HepG2 (cell line): ENCODE data around the gene DUS3L. TPM values are rescaled to one million over a fixed set of nuclear protein-coding genes. Genes with fewer than 3 reads are reported as not detected.
A peak's percentile ranks its signal among the peaks of the same experiment; 100 is the strongest.

Source experiments
- ADNP ChIP-seq: sonication (generic); formaldehyde crosslinking; IDR thresholded peaks from 2 replicates; pipeline ENCODE4 v1.4.0; 2020; ENCODE audit warnings: missing genetic modification reagents
- CBX1 ChIP-seq: IDR thresholded peaks from one replicate; pipeline ENCODE4 v1.6.1; 2016; ENCODE audit warnings: antibody characterized with exemption, low read depth
- HNRNPUL1 ChIP-seq: fragments of 200-400 bp; formaldehyde crosslinking; IDR thresholded peaks from 2 replicates; pipeline ENCODE4 v1.6.1; 2017; ENCODE audit warnings: low read depth, mild to moderate bottlenecking, low read length, moderate library complexity
- KMT2B ChIP-seq: IDR thresholded peaks from 2 replicates; pipeline ENCODE4 v1.6.1; 2016; ENCODE audit warnings: missing genetic modification reagents, missing compliant biosample characterization
- MIXL1 ChIP-seq: IDR thresholded peaks from 2 replicates; pipeline ENCODE4 v1.6.1; 2016
- NFIB ChIP-seq: sonication (generic); formaldehyde crosslinking; IDR thresholded peaks from 2 replicates; pipeline ENCODE4 v1.9.0; 2021; ENCODE audit warnings: missing genetic modification reagents, mild to moderate bottlenecking, borderline replicate concordance
- POGZ ChIP-seq: sonication (generic); formaldehyde crosslinking; IDR thresholded peaks from 2 replicates; pipeline ENCODE4 v1.4.0; 2020; ENCODE audit warnings: mild to moderate bottlenecking, missing genetic modification reagents
- REPIN1 ChIP-seq: sonication (generic); formaldehyde crosslinking; IDR thresholded peaks from 2 replicates; pipeline ENCODE4 v1.8.0; 2022; ENCODE audit warnings: missing genetic modification reagents, low read depth, mild to moderate bottlenecking, borderline replicate concordance
- RFX5 ChIP-seq: IDR thresholded peaks from 2 replicates; pipeline ENCODE4 v1.6.1; 2011; ENCODE audit warnings: low read depth, low read length, improper control_type of control experiment
- RXRA ChIP-seq: sonication (generic); formaldehyde crosslinking; IDR thresholded peaks from 2 replicates; pipeline ENCODE4 v1.5.1; 2020; ENCODE audit warnings: missing genetic modification reagents
- SIN3A ChIP-seq: IDR thresholded peaks from 2 replicates; pipeline ENCODE4 v1.6.1; 2011; ENCODE audit warnings: low read depth, mild to moderate bottlenecking, control low read depth, low read length, borderline replicate concordance
- SRSF9 ChIP-seq: fragments of 200-400 bp; formaldehyde crosslinking; IDR thresholded peaks from 2 replicates; pipeline ENCODE4 v1.6.1; 2018; ENCODE audit warnings: borderline replicate concordance, mild to moderate bottlenecking, low read depth, low read length; ENCODE audit not compliant: insufficient read depth, poor library complexity, severe bottlenecking
- SSRP1 ChIP-seq: IDR thresholded peaks from 2 replicates; pipeline ENCODE4 v1.6.1; 2016; ENCODE audit warnings: control low read depth
- TBX2 ChIP-seq: sonication (generic); formaldehyde crosslinking; IDR thresholded peaks from 2 replicates; pipeline ENCODE4 v1.5.0; 2020; ENCODE audit warnings: missing genetic modification reagents, mild to moderate bottlenecking, borderline replicate concordance
- TBX3 ChIP-seq: fragments of 450-650 bp; IDR thresholded peaks from 2 replicates; pipeline ENCODE4 v1.6.1; 2017; ENCODE audit warnings: antibody characterized with exemption, mild to moderate bottlenecking, inconsistent platforms, borderline replicate concordance
- ZFP62 ChIP-seq: sonication (generic); formaldehyde crosslinking; IDR thresholded peaks from 2 replicates; pipeline ENCODE4 v1.4.0; 2020; ENCODE audit warnings: missing genetic modification reagents
- ZNF451 ChIP-seq: sonication (generic); formaldehyde crosslinking; IDR thresholded peaks from 2 replicates; pipeline ENCODE4 v1.5.0; 2020; ENCODE audit warnings: mild to moderate bottlenecking, missing genetic modification reagents
- ZNF547 ChIP-seq: sonication (generic); formaldehyde crosslinking; IDR thresholded peaks from 2 replicates; pipeline ENCODE4 v1.5.1; 2020; ENCODE audit warnings: mild to moderate bottlenecking, missing genetic modification reagents
- ZNF564 ChIP-seq: sonication (generic); formaldehyde crosslinking; IDR thresholded peaks from 2 replicates; pipeline ENCODE4 v1.8.1; 2023; ENCODE audit warnings: mild to moderate bottlenecking, missing genetic modification reagents
- ZNF572 ChIP-seq: sonication (generic); formaldehyde crosslinking; IDR thresholded peaks from 2 replicates; pipeline ENCODE4 v1.5.1; 2020; ENCODE audit warnings: mild to moderate bottlenecking, missing genetic modification reagents
- ZNF598 ChIP-seq: sonication (generic); formaldehyde crosslinking; IDR thresholded peaks from 2 replicates; pipeline ENCODE4 v1.5.1; 2020; ENCODE audit warnings: mild to moderate bottlenecking, missing genetic modification reagents, borderline replicate concordance
- ZSCAN31 ChIP-seq: sonication (generic); formaldehyde crosslinking; IDR thresholded peaks from 2 replicates; pipeline ENCODE4 v1.5.0; 2020; ENCODE audit warnings: low read depth, mild to moderate bottlenecking, missing genetic modification reagents
- polyA plus RNA-seq, 8 experiments: library from polyadenylated mRNA; depleted of rRNA in 3 of 8; stranded (reverse) in 7 of 8; unstranded in 1 of 8; fragments of >200 nt; fragmentation: Illumina TruSeq in 4 of 8; extraction: Trizol in 4 of 8; gene quantifications; 2 replicates each; pipeline versions ENCODE4 v1.2.1 to v1.2.3, GENCODE V29; 2011 to 2016; ENCODE audit warnings: low read depth in 4 of 8, missing spikeins in 1 of 8, mixed read lengths in 1 of 8; ENCODE audit not compliant: insufficient read depth in 1 of 8
- total RNA-seq, 5 experiments: library from RNA; depleted of rRNA; stranded (reverse); fragments of >200 nt; fragmentation: Illumina TruSeq; extraction: Trizol; gene quantifications; 2 replicates each; pipeline ENCODE4 v1.2.3, GENCODE V29; 2016; ENCODE audit warnings: low read depth in 1 of 5
- TF ChIP-seq, protein P1 (sequence below): sonication (generic); formaldehyde crosslinking; IDR thresholded peaks from 2 replicates; pipeline ENCODE4 v1.4.0; 2020; ENCODE audit warnings: missing genetic modification reagents
- TF ChIP-seq, protein P2 (sequence below): sonication (generic); formaldehyde crosslinking; IDR thresholded peaks from 2 replicates; pipeline ENCODE4 v1.4.0; 2020; ENCODE audit warnings: missing genetic modification reagents
- TF ChIP-seq, protein P3 (sequence below), 2 experiments: IDR thresholded peaks; 2 replicates each; pipeline ENCODE4 v1.6.1; 2011 to 2012; ENCODE audit warnings: low read length in 2 of 2, borderline replicate concordance in 1 of 2, low read depth in 1 of 2, mild to moderate bottlenecking in 1 of 2, moderate library complexity in 1 of 2

Gene DUS3L
- total and polyA plus RNA-seq, 2 of the 13 experiments (the other 11 are each of a cell fraction or from before 2014, with no cell fraction given), result 13.3 to 25.1 TPM

DNA sequence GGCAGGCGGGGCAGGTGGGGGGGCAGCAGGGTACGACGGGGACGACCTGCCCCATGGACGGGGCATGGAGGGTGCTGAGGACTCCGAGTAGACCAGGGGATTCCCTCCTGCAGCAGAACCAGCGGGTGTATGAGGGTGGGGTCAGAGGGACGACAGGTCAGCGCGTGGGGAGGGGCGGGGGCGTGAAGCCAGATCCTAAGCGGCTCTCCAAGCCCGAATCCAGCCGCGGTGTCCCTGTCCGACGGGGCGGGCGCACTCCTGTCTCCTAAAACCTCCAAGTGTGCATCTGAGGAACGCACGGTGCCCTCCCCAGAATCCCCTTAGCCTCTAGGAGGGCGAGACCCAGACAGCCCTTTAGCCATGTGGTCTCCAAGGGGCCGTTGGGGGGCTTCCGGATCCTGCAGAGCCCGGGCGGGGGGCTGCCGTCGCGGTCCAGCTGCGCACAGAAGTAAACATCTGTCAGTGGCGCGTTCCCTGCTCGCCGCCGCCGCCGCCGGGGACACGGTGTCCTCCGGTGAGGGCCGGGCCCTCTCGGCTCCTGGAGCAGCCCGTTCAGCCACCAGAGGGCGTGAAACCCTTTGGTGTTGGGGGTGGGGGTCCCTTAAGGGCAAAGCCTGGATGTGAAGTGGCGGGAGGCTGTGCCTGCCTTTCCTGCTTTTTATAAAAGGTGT lies 14.6 kb upstream of the DUS3L start (continued):
- TF ChIP-seq KMT2B (CRISPR knock-in tag) (no peak), ZNF598 (CRISPR knock-in tag) (0 out of 2 replicates have a peak, but pooled peaks have one; percentile 50), ZSCAN31 (CRISPR knock-in tag) (0 out of 2 replicates have a peak, but pooled peaks have one; percentile 69), ZFP62 (CRISPR knock-in tag) (no peak), SIN3A (no peak), ZNF451 (CRISPR knock-in tag) (no peak), ZNF547 (CRISPR knock-in tag) (peak; percentile 45; the same call in 1 of the 2 replicates), ADNP (CRISPR knock-in tag) (no peak), TBX2 (CRISPR knock-in tag) (peak; percentile 79), CBX1 (no peak), NFIB (CRISPR knock-in tag) (no peak), ZNF564 (CRISPR knock-in tag) (peak; percentile 64; the same call in 1 of the 2 replicates), MIXL1 (CRISPR knock-in tag) (0 out of 2 replicates have a peak, but pooled peaks have one; percentile 61), TBX3 (no peak), SSRP1 (CRISPR knock-in tag) (0 out of 2 replicates have a peak, but pooled peaks have one; percentile 27), HNRNPUL1 (no peak), POGZ (peak; percentile 35; the same call in 1 of the 2 replicates), REPIN1 (0 out of 2 replicates have a peak, but pooled peaks have one; percentile 48), RXRA (peak; percentile 78), ZNF572 (CRISPR knock-in tag) (no peak), SRSF9 (no peak), RFX5 (no peak)
- TF ChIP-seq, protein P1, sequence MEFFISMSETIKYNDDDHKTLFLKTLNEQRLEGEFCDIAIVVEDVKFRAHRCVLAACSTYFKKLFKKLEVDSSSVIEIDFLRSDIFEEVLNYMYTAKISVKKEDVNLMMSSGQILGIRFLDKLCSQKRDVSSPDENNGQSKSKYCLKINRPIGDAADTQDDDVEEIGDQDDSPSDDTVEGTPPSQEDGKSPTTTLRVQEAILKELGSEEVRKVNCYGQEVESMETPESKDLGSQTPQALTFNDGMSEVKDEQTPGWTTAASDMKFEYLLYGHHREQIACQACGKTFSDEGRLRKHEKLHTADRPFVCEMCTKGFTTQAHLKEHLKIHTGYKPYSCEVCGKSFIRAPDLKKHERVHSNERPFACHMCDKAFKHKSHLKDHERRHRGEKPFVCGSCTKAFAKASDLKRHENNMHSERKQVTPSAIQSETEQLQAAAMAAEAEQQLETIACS (CRISPR knock-in tag), result peak; percentile 50; the same call in 1 of the 2 replicates
- TF ChIP-seq, protein P2, sequence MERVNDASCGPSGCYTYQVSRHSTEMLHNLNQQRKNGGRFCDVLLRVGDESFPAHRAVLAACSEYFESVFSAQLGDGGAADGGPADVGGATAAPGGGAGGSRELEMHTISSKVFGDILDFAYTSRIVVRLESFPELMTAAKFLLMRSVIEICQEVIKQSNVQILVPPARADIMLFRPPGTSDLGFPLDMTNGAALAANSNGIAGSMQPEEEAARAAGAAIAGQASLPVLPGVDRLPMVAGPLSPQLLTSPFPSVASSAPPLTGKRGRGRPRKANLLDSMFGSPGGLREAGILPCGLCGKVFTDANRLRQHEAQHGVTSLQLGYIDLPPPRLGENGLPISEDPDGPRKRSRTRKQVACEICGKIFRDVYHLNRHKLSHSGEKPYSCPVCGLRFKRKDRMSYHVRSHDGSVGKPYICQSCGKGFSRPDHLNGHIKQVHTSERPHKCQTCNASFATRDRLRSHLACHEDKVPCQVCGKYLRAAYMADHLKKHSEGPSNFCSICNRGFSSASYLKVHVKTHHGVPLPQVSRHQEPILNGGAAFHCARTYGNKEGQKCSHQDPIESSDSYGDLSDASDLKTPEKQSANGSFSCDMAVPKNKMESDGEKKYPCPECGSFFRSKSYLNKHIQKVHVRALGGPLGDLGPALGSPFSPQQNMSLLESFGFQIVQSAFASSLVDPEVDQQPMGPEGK (CRISPR knock-in tag), result peak; percentile 95
- TF ChIP-seq, protein P3, sequence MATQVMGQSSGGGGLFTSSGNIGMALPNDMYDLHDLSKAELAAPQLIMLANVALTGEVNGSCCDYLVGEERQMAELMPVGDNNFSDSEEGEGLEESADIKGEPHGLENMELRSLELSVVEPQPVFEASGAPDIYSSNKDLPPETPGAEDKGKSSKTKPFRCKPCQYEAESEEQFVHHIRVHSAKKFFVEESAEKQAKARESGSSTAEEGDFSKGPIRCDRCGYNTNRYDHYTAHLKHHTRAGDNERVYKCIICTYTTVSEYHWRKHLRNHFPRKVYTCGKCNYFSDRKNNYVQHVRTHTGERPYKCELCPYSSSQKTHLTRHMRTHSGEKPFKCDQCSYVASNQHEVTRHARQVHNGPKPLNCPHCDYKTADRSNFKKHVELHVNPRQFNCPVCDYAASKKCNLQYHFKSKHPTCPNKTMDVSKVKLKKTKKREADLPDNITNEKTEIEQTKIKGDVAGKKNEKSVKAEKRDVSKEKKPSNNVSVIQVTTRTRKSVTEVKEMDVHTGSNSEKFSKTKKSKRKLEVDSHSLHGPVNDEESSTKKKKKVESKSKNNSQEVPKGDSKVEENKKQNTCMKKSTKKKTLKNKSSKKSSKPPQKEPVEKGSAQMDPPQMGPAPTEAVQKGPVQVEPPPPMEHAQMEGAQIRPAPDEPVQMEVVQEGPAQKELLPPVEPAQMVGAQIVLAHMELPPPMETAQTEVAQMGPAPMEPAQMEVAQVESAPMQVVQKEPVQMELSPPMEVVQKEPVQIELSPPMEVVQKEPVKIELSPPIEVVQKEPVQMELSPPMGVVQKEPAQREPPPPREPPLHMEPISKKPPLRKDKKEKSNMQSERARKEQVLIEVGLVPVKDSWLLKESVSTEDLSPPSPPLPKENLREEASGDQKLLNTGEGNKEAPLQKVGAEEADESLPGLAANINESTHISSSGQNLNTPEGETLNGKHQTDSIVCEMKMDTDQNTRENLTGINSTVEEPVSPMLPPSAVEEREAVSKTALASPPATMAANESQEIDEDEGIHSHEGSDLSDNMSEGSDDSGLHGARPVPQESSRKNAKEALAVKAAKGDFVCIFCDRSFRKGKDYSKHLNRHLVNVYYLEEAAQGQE (IDR thresholded peaks at IDR 0.05; ENCODE audit: borderline replicate concordance in 1 of 2, low read depth in 1 of 2, low read length in 2 of 2), result no peak
